ENCODE measurements around the gene GGCX. TPM values are rescaled to one million over a fixed set of nuclear protein-coding genes. Genes with fewer than 3 reads are reported as not detected.

GGCX gene
- total and polyA plus RNA-seq, 2 of the 13 experiments (the other 11 are each of a cell fraction or from before 2014, with no cell fraction given), result 72.5 to 103 TPM

- 49% methylated on average over 2 of the region's 2 CpGs for WGBS (ENCODE audit: low lambda C conversion rate)
- ATAC-seq (peak; percentile 17; the same call in 1 of the 3 replicates), DNase-seq (ENCODE audit: low spot score) (no peak), FAIRE-seq (no peak)
- Histone ChIP-seq H4K20me1 (ENCODE audit: insufficient read depth, low read length) (no peaks in the 10 kb centered on the region), H3K4me3 (replicated peaks in 1 of 3; ENCODE audit: insufficient read depth in 1 of 3, low read depth in 2 of 3, low read length in 3 of 3) (no peak overlapping the region), H3K27me3 (ENCODE audit: control insufficient read depth in 1 of 2, insufficient read depth in 2 of 2, low read length in 2 of 2) (peaks cover 0 to 2% of the 10 kb centered on the region in 2 experiments; a peak in 2 of 5 replicates), H3K4me1 (ENCODE audit: insufficient read depth, low read length) (peaks cover 3% of the 10 kb centered on the region; the same call in 1 of the 2 replicates), H2AFZ (ENCODE audit: low read length) (no peak overlapping the region), H3K79me2 (ENCODE audit: insufficient read depth, low read length) (no peaks in the 10 kb centered on the region), H3K9me3 (ENCODE audit: low read length) (no peaks in the 10 kb centered on the region), H3K27ac (ENCODE audit: extremely low read length, insufficient read depth, low read length) (no peak overlapping the region), H3K4me2 (ENCODE audit: low read depth, low read length) (no peak overlapping the region), H3K9ac (ENCODE audit: insufficient read depth, low read depth, low read length) (no peak overlapping the region), H3K36me3 (replicated peaks in 1 of 2; ENCODE audit: control insufficient read depth in 1 of 2, insufficient read depth in 2 of 2, low read length in 2 of 2) (no peaks in the 10 kb centered on the region)
- POLR2A ChIA-PET, result interaction anchor here (1.3 to 1.6 kb wide), 2 partner anchors 9 to 111 kb away, joined by 3 to 4 read pairs; no protein-coding TSS in a partner anchor
- in situ Hi-C loops (cut with HindIII; ENCODE audit: extremely low pct_ligation_motif_present, low pct_unique_long_range_greater_than_20kb), result no loop called here
- CTCF ChIA-PET (ENCODE audit: low intra/inter-chr PET ratio, low total read pairs), result no interaction called here
- BruUV-seq (replicated peaks), result no TSS peak
- intact Hi-C loops (cut with micrococcal nuclease; ENCODE audit: unreplicated experiment), result no loop called here
- TF ChIP-seq CEBPB (IDR thresholded peaks at IDR 0.05; ENCODE audit: borderline replicate concordance, low read depth, low read length) (peak; percentile 53; the same call in 1 of the 2 replicates), ZNF160 (CRISPR knock-in tag; IDR thresholded peaks at IDR 0.05) (no peak), CEBPG (CRISPR knock-in tag; IDR thresholded peaks at IDR 0.05) (0 out of 2 replicates have a peak, but pooled peaks have one; percentile 25)
Measured at GRCh38 chr2:85531589-85531988, 29.7 kb downstream of the GGCX start.

- no peak for ATAC-seq
- CTCF ChIA-PET (ENCODE audit: low intra/inter-chr PET ratio, low total read pairs), result no interaction called here
- FAIRE-seq, result no peak
- TF ChIP-seq ZNF337 (CRISPR knock-in tag; IDR thresholded peaks at IDR 0.05; ENCODE audit: borderline replicate concordance, low read depth) (no peak), ZNF136 (CRISPR knock-in tag; IDR thresholded peaks at IDR 0.05; ENCODE audit: low read depth) (no peak), GLI4 (CRISPR knock-in tag; IDR thresholded peaks at IDR 0.05; ENCODE audit: borderline replicate concordance) (no peak), DBP (CRISPR knock-in tag; IDR thresholded peaks at IDR 0.05; ENCODE audit: not compliant biosample characterization) (no peak), ZBTB37 (CRISPR knock-in tag; IDR thresholded peaks at IDR 0.05) (no peak), TFDP1 (CRISPR knock-in tag; IDR thresholded peaks at IDR 0.05; ENCODE audit: borderline replicate concordance) (no peak)
Measured at GRCh38 chr2:85529809-85530208, 31.5 kb downstream of the GGCX start.

More at GRCh38 chr2:85529809-85530208, 31.5 kb downstream of the GGCX start:
- POLR2A ChIA-PET, result interaction anchor here (1.6 kb wide), 1 partner anchor 9 kb away, joined by 9 read pairs; the partner anchor contains the start of gene MAT2A
- BruUV-seq (replicated peaks), result no TSS peak
- Histone ChIP-seq H2AFZ (ENCODE audit: low read length) (no peak overlapping the region), H3K27me3 (ENCODE audit: control insufficient read depth in 1 of 2, insufficient read depth in 2 of 2, low read length in 2 of 2) (peaks cover 2 to 9% of the 10 kb centered on the region in 2 experiments; a peak in 3 of 5 replicates), H3K4me2 (ENCODE audit: low read depth, low read length) (no peak overlapping the region), H3K4me3 (replicated peaks in 1 of 3; ENCODE audit: insufficient read depth in 1 of 3, low read depth in 2 of 3, low read length in 3 of 3) (no peak overlapping the region), H4K20me1 (ENCODE audit: insufficient read depth, low read length) (no peaks in the 10 kb centered on the region), H3K9me3 (ENCODE audit: low read length) (no peaks in the 10 kb centered on the region), H3K27ac (ENCODE audit: extremely low read length, insufficient read depth, low read length) (no peak overlapping the region), H3K79me2 (ENCODE audit: insufficient read depth, low read length) (no peaks in the 10 kb centered on the region), H3K36me3 (replicated peaks in 1 of 2; ENCODE audit: control insufficient read depth in 1 of 2, insufficient read depth in 2 of 2, low read length in 2 of 2) (no peaks in the 10 kb centered on the region), H3K4me1 (ENCODE audit: insufficient read depth, low read length) (peaks cover 8% of the 10 kb centered on the region), H3K9ac (ENCODE audit: insufficient read depth, low read depth, low read length) (no peak overlapping the region)
- in situ Hi-C loops (cut with HindIII; ENCODE audit: extremely low pct_ligation_motif_present, low pct_unique_long_range_greater_than_20kb), result no loop called here
- no peak for DNase-seq (ENCODE audit: low spot score)
- 38% methylated on average over 1 of the region's 1 CpG for WGBS (ENCODE audit: low lambda C conversion rate)
- intact Hi-C loops (cut with micrococcal nuclease; ENCODE audit: unreplicated experiment), result no loop called here

Measured in HepG2 (cell line).